ENCODE measurements around the gene SGK1. TPM values are rescaled to one million over a fixed set of nuclear protein-coding genes. Genes with fewer than 3 reads are reported as not detected.

SGK1 gene
- total RNA-seq, 3 donors from 2014 or later = 104 to 459 (median 193) TPM

GRCh38 chr6:134178161-134179044 lies 139.5 kb downstream of the SGK1 start:
- peak overlapping the region; percentile 42 to 65 (median 49) for H3K4me3 ChIP-seq
- TF ChIP-seq POLR2A (IDR thresholded peaks at IDR 0.05) = no peak
- TF ChIP-seq CTCF (IDR thresholded peaks at IDR 0.05) = peak; percentile 50 to 88 (median 60)
- TF ChIP-seq POLR2AphosphoS5 (IDR thresholded peaks at IDR 0.05) = peak in 2 of 3 donors; percentile 15 to 31
- no peaks in the 10 kb centered on the region for H3K36me3 ChIP-seq
- intact Hi-C loops (cut with DNase I; ENCODE audit: low total_unique reads) = loop anchor here (10.0 kb wide), 1 partner anchor 646 kb away; no protein-coding TSS in a partner anchor
- DNase-seq (ENCODE audit: low spot score in 2 of 2) = peak in 1 of 2 donors; percentile 78
- peak overlapping the region; percentile 83 to 95 for H3K27ac ChIP-seq
- no peaks in the 10 kb centered on the region for H3K27me3 ChIP-seq
- no peaks in the 10 kb centered on the region for H3K9me3 ChIP-seq
- H3K4me1 ChIP-seq = peaks cover 0 to 5% of the 10 kb centered on the region in 2 donors

DNA sequence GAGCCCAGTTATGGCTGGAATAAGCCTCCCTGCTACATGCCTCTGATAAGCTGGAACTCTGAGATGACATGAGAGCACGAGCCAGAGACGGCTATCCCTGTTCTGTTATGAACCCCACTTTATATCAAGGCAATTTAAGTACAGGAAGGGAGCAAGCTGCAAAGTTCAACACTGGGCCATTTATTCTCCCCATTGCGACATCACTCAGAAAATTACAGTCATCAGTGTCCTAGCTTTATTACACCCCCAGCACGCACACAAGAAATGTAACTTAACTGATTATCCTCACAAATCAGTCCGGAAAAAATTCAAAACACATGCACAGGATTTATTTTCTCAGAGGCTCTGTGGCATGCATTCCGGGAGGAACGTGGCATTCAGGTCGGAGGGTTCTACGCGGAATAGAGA lies 140.2 kb downstream of the SGK1 start:
- no peak for DNase-seq (ENCODE audit: low spot score in 2 of 2)
- intact Hi-C loops (cut with DNase I; ENCODE audit: low total_unique reads) = loop anchor here (10.0 kb wide), 1 partner anchor 647 kb away; no protein-coding TSS in a partner anchor
- Histone ChIP-seq H3K4me1 (peaks cover 0 to 5% of the 10 kb centered on the region in 2 donors), H3K4me3 (peak overlapping the region; percentile 42 to 65 (median 49)), H3K9me3 (no peaks in the 10 kb centered on the region), H3K36me3 (peaks cover 5% of the 10 kb centered on the region), H3K27me3 (no peaks in the 10 kb centered on the region), H3K27ac (peak overlapping the region; percentile 83 to 95)
- TF ChIP-seq CTCF (IDR thresholded peaks at IDR 0.05) (no peak), POLR2A (IDR thresholded peaks at IDR 0.05) (no peak), POLR2AphosphoS5 (IDR thresholded peaks at IDR 0.05) (no peak)

DNA sequence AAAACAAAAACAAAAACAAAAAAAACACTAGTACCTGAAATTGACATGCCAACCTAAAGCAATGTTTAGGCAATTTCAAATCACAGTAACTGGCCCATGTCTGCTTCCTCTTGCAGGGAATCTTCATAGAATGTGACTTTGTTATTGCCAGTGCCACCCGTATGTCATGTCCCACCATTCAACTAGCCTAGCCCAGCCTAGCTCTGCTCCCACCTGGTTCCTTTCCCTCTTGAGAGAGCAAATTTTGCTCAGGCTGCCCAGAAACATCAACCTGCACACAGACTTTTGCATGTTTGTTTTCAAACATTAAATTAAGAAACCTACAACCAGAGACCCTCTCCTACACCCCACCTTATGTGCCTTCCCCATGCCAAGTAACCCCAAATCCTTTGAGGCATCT lies 140.7 kb downstream of the SGK1 start:
- peaks cover 8% of the 10 kb centered on the region for H3K36me3 ChIP-seq
- no peaks in the 10 kb centered on the region for H3K9me3 ChIP-seq
- H3K4me3 ChIP-seq = peak overlapping the region in 2 of 3 donors; percentile 42 to 65
- H3K27me3 ChIP-seq = no peaks in the 10 kb centered on the region
- intact Hi-C loops (cut with DNase I; ENCODE audit: low total_unique reads) = loop anchor here (10.0 kb wide), 1 partner anchor 648 kb away; no protein-coding TSS in a partner anchor
- no peak for DNase-seq (ENCODE audit: low spot score in 2 of 2)
- H3K4me1 ChIP-seq = peaks cover 0 to 5% of the 10 kb centered on the region in 2 donors
- H3K27ac ChIP-seq = peak overlapping the region; percentile 83 to 95
- no peak for TF ChIP-seq CTCF (IDR thresholded peaks at IDR 0.05)
- no peak for TF ChIP-seq POLR2A (IDR thresholded peaks at IDR 0.05)
- no peak for TF ChIP-seq POLR2AphosphoS5 (IDR thresholded peaks at IDR 0.05)

DNA sequence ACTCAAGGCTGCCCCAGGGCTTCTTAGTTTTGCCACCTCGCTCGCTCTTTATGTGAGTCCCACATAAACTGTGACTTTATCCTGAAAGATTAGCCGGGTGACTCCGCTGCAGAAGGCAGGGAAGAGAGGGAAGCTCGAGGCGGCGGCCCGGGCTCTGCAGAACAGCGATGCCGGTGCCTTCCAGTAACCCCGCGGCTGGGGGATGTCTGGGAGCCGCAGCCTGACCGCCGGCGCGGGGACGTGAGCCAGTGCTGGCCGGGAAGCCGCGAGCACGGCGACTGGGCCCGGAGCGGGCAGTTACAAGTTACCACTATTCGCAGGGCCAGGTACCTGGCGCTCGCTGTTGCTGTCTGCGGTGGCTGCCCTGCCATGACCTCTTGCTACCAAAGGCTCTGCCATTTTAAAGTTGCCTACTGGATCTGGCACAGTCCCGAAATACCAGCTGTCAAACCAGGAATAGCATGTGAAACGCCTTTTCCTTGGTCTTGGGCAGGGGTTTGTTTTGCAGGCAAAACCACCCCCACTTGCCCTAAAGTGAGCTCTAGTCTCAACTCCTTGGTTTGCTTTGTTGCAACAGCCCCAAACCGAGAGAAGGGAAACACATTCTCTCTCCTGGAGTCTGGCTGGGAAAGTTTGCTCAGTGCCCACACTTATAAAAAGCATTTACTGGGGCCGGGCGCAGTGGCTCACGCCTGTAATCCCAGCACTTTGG lies 141.5 kb downstream of the SGK1 start:
- H3K27me3 ChIP-seq = no peaks in the 10 kb centered on the region
- H3K4me3 ChIP-seq = peak overlapping the region; percentile 78 to 93 (median 87)
- intact Hi-C loops (cut with DNase I; ENCODE audit: low total_unique reads) = loop anchor here (10.0 kb wide), 1 partner anchor 648 kb away; no protein-coding TSS in a partner anchor
- peaks cover 4 to 5% of the 10 kb centered on the region in 2 donors for H3K4me1 ChIP-seq
- peak overlapping the region; percentile 95 to 96 for H3K27ac ChIP-seq
- H3K9me3 ChIP-seq = no peaks in the 10 kb centered on the region
- peaks cover 8% of the 10 kb centered on the region for H3K36me3 ChIP-seq
- peak in 1 of 2 donors; percentile 34 for DNase-seq (ENCODE audit: low spot score in 2 of 2)
- no peak for TF ChIP-seq POLR2A (IDR thresholded peaks at IDR 0.05)
- no peak for TF ChIP-seq POLR2AphosphoS5 (IDR thresholded peaks at IDR 0.05)
- TF ChIP-seq CTCF (IDR thresholded peaks at IDR 0.05) = no peak

Measured in breast epithelium (tissue), 4 donors.